Testis (tissue), 3 donors: ENCODE results near the gene TENT4A. TPM values are rescaled to one million over a fixed set of nuclear protein-coding genes. Genes with fewer than 3 reads are reported as not detected.

ENCODE experiments used
- DNase-seq: peaks from one replicate; pipeline ENCODE4 v3.0.0-alpha.2; 2019
- H3K27ac ChIP-seq, 2 donors: fragments of 200-600 bp; sonication (generic); one replicate each; pipeline ENCODE4 v1.5.1; 2019
- H3K27me3 ChIP-seq: fragments of 200-600 bp; sonication (generic); one replicate; pipeline ENCODE4 v1.5.1; 2019
- H3K36me3 ChIP-seq: fragments of 200-600 bp; sonication (generic); one replicate; pipeline ENCODE4 v1.5.1; 2017; ENCODE audit warnings: low read depth; ENCODE audit errors: missing control alignments
- H3K4me1 ChIP-seq: fragments of 200-600 bp; sonication (generic); one replicate; pipeline ENCODE4 v1.5.1; 2019
- H3K4me3 ChIP-seq, 2 donors: fragments of 200-600 bp; sonication (generic); one replicate each; pipeline ENCODE4 v1.5.1; 2017 to 2019
- H3K9me3 ChIP-seq: fragments of 200-600 bp; sonication (generic); one replicate; pipeline ENCODE4 v1.5.1; 2017
- CTCF ChIP-seq, 3 experiments: fragments of 450-650 bp in 2 of 3; fragments of 200-600 bp in 1 of 3; sonication (generic) in 1 of 3; IDR thresholded peaks; one replicate each; pipeline ENCODE4 v1.5.1; 2016 to 2019; ENCODE audit warnings: antibody characterized with exemption in 3 of 3, mild to moderate bottlenecking in 2 of 3, moderate library complexity in 1 of 3
- POLR2A ChIP-seq: fragments of 450-650 bp; IDR thresholded peaks from one replicate; pipeline ENCODE4 v1.6.1; 2017; ENCODE audit warnings: antibody characterized with exemption, mild to moderate bottlenecking, moderate library complexity
- WGBS, 2 donors: methylation state at CpG; one replicate each; pipeline ENCODE4 v1.1.5; 2018; 5-methylcytosine and 5-hydroxymethylcytosine counted together
- intact Hi-C: fragments of 100-400 bp; cut with DNase I; formaldehyde crosslinking; loops from one replicate; pipeline ENCODE4 v1.15.1; 2023; ENCODE audit warnings: low total_unique reads
- polyA plus RNA-seq: library from polyadenylated mRNA; stranded (reverse); fragments of 350-450 nt; fragmentation: Illumina TruSeq; extraction: RNeasy Lipid Tissue Mini Kit (QIAGEN cat#74804); gene quantifications from one replicate; pipeline ENCODE4 v1.2.3, GENCODE V29; 2014; ENCODE audit warnings: low read depth, low replicate concordance; ENCODE audit not compliant: insufficient read depth
- total RNA-seq, 2 donors: library from RNA; depleted of rRNA; stranded (reverse); fragments of >200 nt; gene quantifications; one replicate each; pipeline ENCODE4 v1.2.3, GENCODE V29; 2016

Gene TENT4A
- total and polyA plus RNA-seq, 3 donors from 2014 or later, result 23.1 to 51.3 (median 46.2) TPM

DNA sequence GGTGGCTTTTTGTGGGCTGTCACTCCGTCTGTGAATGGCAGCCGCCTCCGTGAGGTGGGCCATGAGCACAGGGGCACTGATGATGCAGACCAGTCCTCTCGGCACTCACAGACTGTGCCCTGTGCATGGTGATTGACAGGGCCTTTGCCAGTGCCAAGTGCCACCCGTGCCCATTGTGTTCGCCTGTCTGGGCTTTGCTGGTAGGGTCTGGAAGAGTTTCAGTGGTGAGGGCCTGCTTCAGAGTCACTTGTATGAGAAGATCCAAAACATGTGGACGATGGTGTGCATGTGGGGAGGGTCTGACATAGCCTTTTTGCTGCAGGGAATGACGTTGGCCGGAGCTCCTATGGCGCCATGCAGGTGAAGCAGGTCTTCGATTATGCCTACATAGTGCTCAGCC lies 34.9 kb downstream of the TENT4A start:
- H3K27ac ChIP-seq, result no peak overlapping the region
- DNase-seq, result no peak
- H3K9me3 ChIP-seq, result no peaks in the 10 kb centered on the region
- no peak overlapping the region for H3K4me3 ChIP-seq
- no peaks in the 10 kb centered on the region for H3K4me1 ChIP-seq
- no peaks in the 10 kb centered on the region for H3K27me3 ChIP-seq
- intact Hi-C loops, result no loop called here
- WGBS, 2 donors, result 93 to 95% methylated on average over 5 to 11 of the region's 11 CpGs
- TF ChIP-seq POLR2A (no peak), CTCF (IDR thresholded peaks at IDR 0.05) (no peak)
- H3K36me3 ChIP-seq, result no peaks in the 10 kb centered on the region

GRCh38 chr5:6749026-6749716 lies 35.9 kb downstream of the TENT4A start:
- no peak overlapping the region for H3K27ac ChIP-seq
- intact Hi-C loops, result no loop called here
- no peaks in the 10 kb centered on the region for H3K4me1 ChIP-seq
- DNase-seq, result no peak
- no peaks in the 10 kb centered on the region for H3K9me3 ChIP-seq
- WGBS, 2 donors, result 84 to 92% methylated on average over 16 to 22 of the region's 22 CpGs
- H3K4me3 ChIP-seq, result no peak overlapping the region
- TF ChIP-seq POLR2A, result no peak
- no peak for TF ChIP-seq CTCF (IDR thresholded peaks at IDR 0.05)
- H3K27me3 ChIP-seq, result no peaks in the 10 kb centered on the region
- H3K36me3 ChIP-seq, result no peaks in the 10 kb centered on the region

GRCh38 chr5:6750142-6750840 lies 37.1 kb downstream of the TENT4A start:
- Histone ChIP-seq H3K9me3 (no peaks in the 10 kb centered on the region), H3K4me3 (no peak overlapping the region), H3K36me3 (no peaks in the 10 kb centered on the region), H3K4me1 (no peaks in the 10 kb centered on the region), H3K27me3 (no peaks in the 10 kb centered on the region), H3K27ac (no peak overlapping the region)
- intact Hi-C loops, result no loop called here
- TF ChIP-seq POLR2A (no peak), CTCF (IDR thresholded peaks at IDR 0.05) (no peak)
- WGBS, 2 donors, result 87 to 93% methylated on average over 19 to 23 of the region's 23 CpGs
- no peak for DNase-seq

DNA sequence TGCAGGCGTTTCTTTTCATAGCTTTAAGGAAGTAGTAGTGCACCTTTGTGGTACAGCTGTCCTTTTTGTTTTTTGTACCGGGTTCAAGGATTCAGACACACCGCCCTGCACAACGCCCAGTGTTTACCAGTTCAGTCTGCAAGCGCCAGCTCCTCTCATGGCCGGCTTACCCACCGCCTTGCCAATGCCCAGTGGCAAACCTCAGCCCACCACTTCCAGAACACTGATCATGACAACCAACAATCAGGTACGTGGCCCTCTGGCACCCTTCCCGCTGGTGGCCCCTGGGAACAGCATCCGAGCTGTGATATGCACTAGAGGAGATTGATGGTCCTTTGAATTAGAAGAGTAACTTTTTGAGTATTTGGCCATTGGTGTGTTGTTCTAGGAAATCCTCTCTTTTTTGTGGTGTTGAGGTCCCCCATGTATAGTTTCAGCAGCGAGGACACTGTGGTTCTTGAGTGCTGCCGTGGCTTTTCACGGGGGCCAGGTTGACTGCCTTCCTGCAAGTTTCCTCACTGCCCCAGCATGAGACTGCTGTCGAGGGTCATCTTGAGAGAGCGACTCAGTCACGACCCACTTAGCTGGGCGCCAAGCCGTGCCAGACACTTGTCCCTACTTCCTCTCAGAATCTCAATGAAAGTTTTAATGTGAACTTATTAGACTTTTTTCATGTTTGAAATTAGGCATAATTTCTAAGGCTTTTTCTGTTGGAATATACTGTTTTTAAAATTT lies 37.9 kb downstream of the TENT4A start:
- Histone ChIP-seq H3K27me3 (no peaks in the 10 kb centered on the region), H3K36me3 (no peaks in the 10 kb centered on the region), H3K27ac (no peak overlapping the region), H3K9me3 (no peaks in the 10 kb centered on the region), H3K4me1 (no peaks in the 10 kb centered on the region), H3K4me3 (no peak overlapping the region)
- intact Hi-C loops, result no loop called here
- DNase-seq, result no peak
- 93 to 96% methylated on average over 18 of the region's 18 CpGs for WGBS, 2 donors
- no peak for TF ChIP-seq CTCF (IDR thresholded peaks at IDR 0.05)
